HG03280 (cell line): ENCODE measurements around the gene CA10.

Experiments used
- ATAC-seq: cut with Tn5 transposase; IDR thresholded peaks from one replicate; pipeline ENCODE4 v1.9.1; 2021; ENCODE audit warnings: mild to moderate bottlenecking, moderate library complexity; ENCODE audit not compliant: unreplicated experiment

Gene CA10

GRCh38 chr17:51661403-51661802, 497.1 kb downstream of the CA10 start:
- ATAC-seq, result no peak

GRCh38 chr17:51660266-51660665, 498.2 kb downstream of the CA10 start:
- ATAC-seq, result no peak

GRCh38 chr17:51657224-51657623, 501.3 kb downstream of the CA10 start:
- ATAC-seq, result no peak

- no peak for ATAC-seq
These were observed 504.6 kb downstream of the CA10 start for GRCh38 chr17:51653878-51654277.

GRCh38 chr17:51652529-51652928, 506.0 kb downstream of the CA10 start:
- no peak for ATAC-seq

- ATAC-seq, result no peak
These were observed 506.8 kb downstream of the CA10 start for GRCh38 chr17:51651513-51652298.

- ATAC-seq, result no peak
These were observed 507.7 kb downstream of the CA10 start for GRCh38 chr17:51650772-51651171.

- no peak for ATAC-seq
These were observed 508.3 kb downstream of the CA10 start for GRCh38 chr17:51650202-51650601.

GRCh38 chr17:51647826-51648225, 510.7 kb downstream of the CA10 start:
- no peak for ATAC-seq

GRCh38 chr17:51647067-51647466, 511.4 kb downstream of the CA10 start:
- no peak for ATAC-seq

GRCh38 chr17:51646539-51646938, 512.0 kb downstream of the CA10 start:
- no peak for ATAC-seq

GRCh38 chr17:51645056-51645455, 513.5 kb downstream of the CA10 start:
- ATAC-seq, result no peak

GRCh38 chr17:51643702-51644490, 514.6 kb downstream of the CA10 start:
- ATAC-seq, result no peak

GRCh38 chr17:51642029-51642428, 516.5 kb downstream of the CA10 start:
- no peak for ATAC-seq

GRCh38 chr17:51640108-51640622, 518.3 kb downstream of the CA10 start:
- ATAC-seq, result no peak

GRCh38 chr17:51638971-51639370, 519.5 kb downstream of the CA10 start:
- ATAC-seq, result no peak

- no peak for ATAC-seq
These were observed 522.2 kb downstream of the CA10 start for GRCh38 chr17:51636291-51636690.

- ATAC-seq, result no peak
These were observed 528.3 kb downstream of the CA10 start for GRCh38 chr17:51630101-51630671.

GRCh38 chr17:51629232-51629631, 529.3 kb downstream of the CA10 start:
- ATAC-seq, result no peak

- ATAC-seq, result no peak
These were observed 530.7 kb downstream of the CA10 start for GRCh38 chr17:51627779-51628178.

GRCh38 chr17:51618476-51618875, 540.0 kb downstream of the CA10 start:
- ATAC-seq, result no peak

GRCh38 chr17:51617986-51618385, 540.5 kb downstream of the CA10 start:
- no peak for ATAC-seq
